Measurements from ENCODE around the gene COA5.
"Not testable (repeated sequence)": the region's sequence is repeated elsewhere in the genome, so short reads cannot be mapped to it uniquely, and the experiment has no call there.

The COA5 gene

GRCh38 chr2:98606431-98606830, 1.9 kb downstream of the COA5 start:
- DNase-seq (ENCODE audit: low spot score) = no peak

GRCh38 chr2:98605076-98605475, 3.2 kb downstream of the COA5 start:
- no peak for DNase-seq (ENCODE audit: low spot score)

DNA sequence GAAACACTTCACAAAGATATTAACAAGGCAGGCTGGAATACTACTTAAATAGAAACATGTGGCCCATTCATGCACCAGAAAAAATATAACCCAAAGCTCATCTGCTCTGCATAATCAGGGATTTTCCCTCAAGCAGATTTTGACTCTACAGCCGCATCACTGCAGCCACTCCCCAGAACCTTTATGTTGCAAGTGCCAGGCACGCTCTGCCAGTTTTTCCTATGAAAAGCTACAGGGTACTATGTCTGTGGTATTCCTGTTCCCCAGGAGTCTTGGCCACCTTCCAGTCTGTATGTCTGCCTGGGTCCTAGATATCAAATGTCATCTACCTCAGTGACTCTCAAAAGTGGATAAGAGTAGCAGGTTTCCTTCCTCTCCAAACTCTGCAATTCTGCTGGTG, 3.8 kb downstream of the COA5 start:
- no peak for DNase-seq (ENCODE audit: low spot score)

- peak; percentile 22 for DNase-seq (ENCODE audit: low spot score)
Measured at GRCh38 chr2:98601532-98602132, 6.7 kb downstream of the COA5 start.

- no peak for DNase-seq (ENCODE audit: low spot score)
Measured at GRCh38 chr2:98598781-98599428, 9.4 kb downstream of the COA5 start.

GRCh38 chr2:98594665-98595064, 13.6 kb downstream of the COA5 start:
- DNase-seq (ENCODE audit: low spot score) = not testable (repeated sequence)

DNA sequence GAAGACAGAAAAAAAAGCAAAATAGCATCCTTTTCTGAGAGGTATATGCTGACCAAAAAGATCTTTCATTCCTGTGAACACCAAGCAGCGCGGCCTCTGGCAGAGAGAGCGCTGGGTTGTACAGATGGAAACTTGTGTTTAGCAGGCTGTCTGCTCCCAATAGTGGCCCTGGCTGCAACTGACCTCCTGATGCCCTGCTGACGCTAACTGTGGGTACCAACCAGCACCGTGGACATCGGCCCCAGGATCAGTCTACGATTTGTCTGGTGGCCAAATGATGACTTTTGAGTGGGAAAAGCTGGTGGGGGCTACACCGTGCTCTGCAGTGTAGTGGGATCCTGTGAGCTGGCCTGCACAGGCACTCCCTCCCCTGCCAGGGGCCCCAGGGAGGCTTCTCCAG, 15.7 kb downstream of the COA5 start:
- DNase-seq (ENCODE audit: low spot score) = no peak

DNA sequence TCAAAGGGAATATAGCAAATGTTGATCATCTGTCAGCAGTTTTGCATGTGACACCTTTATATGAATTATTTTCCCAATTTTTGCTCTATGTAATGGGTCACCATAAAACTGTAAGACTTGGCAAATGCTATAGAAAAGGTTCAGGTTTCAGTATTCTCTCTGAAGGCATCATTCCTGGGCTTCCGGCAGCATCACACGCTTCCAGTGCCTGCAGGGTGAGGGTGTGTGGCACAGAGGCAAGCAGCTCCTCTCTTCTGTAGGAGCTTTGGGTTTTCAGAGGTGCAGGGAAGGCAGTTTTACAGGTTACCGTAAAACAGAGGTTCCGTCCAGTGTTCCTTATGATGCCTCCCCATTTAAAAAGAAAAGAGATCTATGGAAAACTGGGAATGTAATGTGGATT, 18.8 kb downstream of the COA5 start:
- DNase-seq (ENCODE audit: low spot score) = no peak

GRCh38 chr2:98588880-98589431, 19.4 kb downstream of the COA5 start:
- no peak for DNase-seq (ENCODE audit: low spot score)

DNA sequence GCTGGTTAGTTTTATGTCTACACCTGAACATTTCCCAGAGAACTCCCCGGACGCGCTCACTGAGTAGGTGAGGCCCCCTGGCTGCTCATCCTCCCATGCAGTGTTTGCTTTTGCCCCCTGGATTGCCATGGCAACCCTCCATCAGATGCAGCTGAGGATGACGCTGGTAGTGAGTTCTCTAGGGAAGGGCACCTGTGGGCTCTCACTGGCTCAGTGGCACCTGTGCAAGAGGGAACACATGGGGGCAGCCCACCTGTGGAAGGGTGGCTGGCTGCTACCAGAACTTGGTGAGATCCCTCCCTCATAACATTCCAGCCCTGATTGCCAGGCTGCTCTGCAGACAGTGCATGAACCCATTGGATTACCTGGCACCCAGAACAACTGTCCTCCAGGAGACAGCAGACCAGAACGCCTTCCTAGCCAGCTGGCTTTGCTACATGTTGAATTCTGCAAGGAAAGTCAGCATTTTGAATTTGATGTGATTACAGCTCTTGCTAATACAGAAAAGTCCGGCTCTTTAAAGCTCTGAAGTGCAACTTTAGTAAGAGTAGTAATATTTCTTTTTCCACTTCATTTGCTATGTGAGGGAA, 21.7 kb downstream of the COA5 start:
- DNase-seq (ENCODE audit: low spot score) = no peak

DNA sequence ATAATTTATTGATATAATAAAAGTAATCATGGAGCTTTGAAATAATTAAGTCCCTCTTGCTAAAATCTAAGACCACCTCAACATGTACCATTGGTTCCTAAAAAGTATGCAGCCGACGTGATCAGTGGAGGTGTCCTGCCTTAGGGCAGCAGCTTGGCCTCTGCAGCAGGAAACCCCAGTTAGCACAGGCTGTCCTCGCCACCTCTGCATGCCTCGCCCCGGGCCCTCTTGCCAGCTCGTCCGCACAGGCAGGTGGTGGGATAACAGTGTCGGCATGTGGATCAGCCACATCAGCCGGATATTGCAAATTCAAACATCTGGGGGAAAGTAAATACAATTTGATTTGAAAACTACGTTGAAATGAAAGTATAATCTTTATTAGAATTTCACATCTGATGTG, 22.9 kb downstream of the COA5 start:
- DNase-seq (ENCODE audit: low spot score) = no peak

DNA sequence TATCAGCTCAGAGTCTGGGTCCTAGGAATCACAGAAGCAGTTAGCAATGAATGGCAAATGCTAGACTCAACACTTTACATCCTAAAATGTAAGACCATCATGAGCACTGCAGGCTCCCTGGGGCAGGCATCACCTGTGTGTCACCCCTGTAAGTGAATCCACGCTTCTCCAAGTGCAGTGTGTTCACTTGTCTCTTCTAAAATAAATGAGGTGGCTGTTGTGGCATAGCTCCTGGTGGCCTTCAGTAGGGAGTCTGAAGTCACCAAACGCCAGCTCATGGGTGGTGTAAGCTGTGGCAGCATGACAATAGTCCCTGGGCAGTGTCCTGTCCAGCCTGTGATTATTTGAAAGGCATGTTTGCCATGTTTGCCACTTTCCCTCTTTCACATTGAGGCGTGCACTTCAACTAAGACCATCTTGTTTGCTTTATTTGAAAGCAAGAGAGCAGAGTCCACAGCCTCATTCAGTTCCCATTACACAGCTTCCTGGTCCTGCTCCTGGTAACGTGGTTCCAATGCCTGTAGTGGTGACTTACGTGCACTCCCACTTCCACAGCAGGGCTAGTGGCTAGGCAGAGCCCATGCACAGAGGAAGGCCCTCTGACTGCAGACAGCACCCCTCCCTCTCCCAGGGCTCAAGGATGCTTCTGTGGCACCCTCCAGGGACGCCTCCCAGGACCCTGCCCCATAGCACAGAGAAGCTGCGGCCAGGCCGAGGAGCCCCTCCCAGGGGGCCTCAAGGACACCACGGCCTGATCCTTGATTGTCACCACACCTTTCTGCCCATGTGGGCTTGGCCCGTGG, 24.3 kb downstream of the COA5 start:
- no peak for DNase-seq (ENCODE audit: low spot score)

DNA sequence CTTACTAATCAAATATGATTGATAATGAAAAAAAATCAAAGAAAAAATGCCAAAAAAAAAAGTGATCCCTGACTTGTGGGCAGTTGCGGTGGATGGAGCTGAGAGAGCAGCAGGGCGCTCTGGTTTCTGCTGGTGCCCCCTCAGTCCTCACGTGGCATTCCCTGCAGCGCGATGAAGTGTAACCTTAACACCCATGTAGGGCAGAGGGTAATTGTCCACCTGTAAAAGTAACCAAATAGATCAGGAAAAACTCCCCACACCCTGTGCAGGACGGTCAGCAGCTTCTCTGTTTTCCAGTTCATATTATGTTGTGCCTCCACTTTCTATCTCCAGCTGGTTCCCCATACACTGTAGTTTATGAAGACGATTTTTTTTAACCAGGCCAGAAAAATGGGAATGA, 25.0 kb downstream of the COA5 start:
- DNase-seq (ENCODE audit: low spot score) = no peak

DNA sequence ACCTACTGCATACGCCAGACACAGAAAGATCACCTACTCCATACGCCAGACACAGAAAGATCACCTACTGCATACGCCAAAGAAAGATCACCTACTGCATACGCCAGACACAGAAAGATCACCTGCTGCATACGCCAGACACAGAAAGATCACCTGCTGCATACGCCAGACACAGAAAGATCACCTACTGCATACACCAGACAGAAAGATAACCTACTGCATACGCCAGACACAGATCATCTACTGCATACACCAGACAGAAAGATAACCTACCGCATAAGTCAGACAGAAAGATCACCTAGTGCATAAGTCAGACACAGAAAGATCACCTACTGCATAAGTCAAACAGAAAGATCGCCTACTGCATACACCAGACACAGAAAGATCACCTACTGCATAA, 25.8 kb downstream of the COA5 start:
- DNase-seq (ENCODE audit: low spot score) = no peak

DNA sequence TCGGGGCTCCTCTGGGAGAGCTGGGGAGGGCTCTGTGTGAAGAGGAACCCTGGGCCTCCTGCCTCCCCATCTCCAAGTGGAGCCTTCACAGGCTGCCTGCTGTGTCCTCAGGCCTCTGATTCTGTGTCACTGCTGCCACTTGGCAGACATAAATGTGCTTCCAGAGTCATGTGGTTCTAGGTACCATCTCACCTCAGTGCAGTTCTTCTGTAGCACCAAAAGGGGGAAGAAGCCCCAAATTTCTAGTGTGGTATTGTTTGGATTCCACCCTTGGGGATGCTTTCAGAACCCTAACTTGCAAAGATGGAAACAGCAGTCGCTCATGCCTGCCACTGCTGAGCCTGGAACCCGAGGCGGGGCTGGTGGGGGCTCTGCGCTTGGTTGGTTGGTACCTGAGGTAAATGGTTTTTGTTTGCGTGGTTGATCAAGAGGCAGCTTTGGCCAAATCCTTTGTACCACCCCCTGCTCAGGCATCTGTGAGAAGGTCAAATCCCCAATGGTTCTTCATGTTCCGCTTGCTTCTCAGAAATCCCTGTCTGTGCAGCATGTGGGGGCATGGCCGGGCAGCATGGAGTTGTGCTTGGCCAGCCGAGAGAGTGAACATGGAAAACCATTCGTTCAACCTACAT, 27.5 kb downstream of the COA5 start:
- no peak for DNase-seq (ENCODE audit: low spot score)

GRCh38 chr2:98579926-98580325, 28.4 kb downstream of the COA5 start:
- no peak for DNase-seq (ENCODE audit: low spot score)

- DNase-seq (ENCODE audit: low spot score) = no peak
Measured at GRCh38 chr2:98578231-98578630, 30.1 kb downstream of the COA5 start.

DNA sequence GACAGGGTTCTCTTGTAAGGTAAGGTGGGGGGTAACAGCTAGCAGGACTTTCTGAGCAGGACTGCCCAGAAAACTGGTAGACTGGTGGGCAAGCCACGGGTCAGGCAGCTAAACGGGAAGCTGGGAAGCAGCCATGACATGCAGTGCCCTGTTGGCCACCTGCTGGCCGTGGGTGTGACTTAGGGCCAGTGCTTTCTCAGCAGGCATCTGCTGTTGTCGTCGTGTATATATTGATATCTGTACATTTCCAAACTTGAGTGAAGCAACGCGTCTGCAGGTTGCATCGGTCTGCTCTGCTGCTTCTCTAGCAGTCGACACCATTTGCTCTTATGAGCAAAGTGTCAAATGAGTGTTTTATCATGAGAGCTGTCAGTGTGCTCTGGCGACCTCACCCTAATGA, 31.0 kb downstream of the COA5 start:
- DNase-seq (ENCODE audit: low spot score) = no peak

- no peak for DNase-seq (ENCODE audit: low spot score)
Measured at GRCh38 chr2:98576666-98577312, 31.5 kb downstream of the COA5 start.

GRCh38 chr2:98573426-98573825, 34.9 kb downstream of the COA5 start:
- DNase-seq (ENCODE audit: low spot score) = no peak

DNA sequence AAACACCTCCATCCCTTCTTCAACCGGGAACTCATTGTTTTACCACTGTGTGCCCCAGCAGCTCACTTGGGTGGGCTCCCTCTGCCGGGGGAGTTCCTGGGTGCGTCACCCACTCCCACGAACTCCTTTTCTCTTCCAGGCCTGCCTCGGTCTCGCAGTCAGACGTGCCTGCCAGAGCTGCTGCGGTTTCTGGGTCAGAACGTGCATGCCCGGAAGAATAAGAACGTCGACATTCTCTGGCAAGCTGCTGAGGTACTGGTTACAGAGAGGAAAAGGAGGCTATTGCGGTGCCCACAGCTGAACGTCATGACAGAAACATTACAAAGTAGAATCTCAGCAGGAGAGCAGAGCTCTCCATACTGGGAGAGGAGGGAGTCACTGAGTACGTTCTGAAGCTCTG, 35.6 kb downstream of the COA5 start:
- DNase-seq (ENCODE audit: low spot score) = peak; percentile 28

DNA sequence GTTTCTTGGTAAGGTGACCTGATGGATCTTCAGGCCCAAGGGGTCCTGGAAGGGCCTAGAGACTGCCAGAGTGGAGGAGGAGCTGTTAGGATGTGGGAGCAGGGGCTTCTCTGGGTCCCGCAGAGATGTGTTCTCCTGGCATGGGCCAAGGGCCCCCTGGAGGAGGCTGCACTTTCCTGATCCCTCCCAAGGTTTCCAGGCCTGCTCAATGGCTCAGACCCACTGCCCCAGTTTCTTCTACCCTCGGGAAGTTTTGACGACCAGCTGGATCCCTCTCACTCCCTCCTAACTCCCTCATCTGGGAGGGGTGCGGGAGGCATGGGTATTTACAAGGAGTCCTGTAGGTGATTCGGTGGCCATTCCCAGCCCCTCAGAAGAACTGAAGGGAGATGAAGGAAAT, 36.1 kb downstream of the COA5 start:
- no peak for DNase-seq (ENCODE audit: low spot score)
